Measurements from ENCODE around the gene PUS7L.

The PUS7L gene, protein sequence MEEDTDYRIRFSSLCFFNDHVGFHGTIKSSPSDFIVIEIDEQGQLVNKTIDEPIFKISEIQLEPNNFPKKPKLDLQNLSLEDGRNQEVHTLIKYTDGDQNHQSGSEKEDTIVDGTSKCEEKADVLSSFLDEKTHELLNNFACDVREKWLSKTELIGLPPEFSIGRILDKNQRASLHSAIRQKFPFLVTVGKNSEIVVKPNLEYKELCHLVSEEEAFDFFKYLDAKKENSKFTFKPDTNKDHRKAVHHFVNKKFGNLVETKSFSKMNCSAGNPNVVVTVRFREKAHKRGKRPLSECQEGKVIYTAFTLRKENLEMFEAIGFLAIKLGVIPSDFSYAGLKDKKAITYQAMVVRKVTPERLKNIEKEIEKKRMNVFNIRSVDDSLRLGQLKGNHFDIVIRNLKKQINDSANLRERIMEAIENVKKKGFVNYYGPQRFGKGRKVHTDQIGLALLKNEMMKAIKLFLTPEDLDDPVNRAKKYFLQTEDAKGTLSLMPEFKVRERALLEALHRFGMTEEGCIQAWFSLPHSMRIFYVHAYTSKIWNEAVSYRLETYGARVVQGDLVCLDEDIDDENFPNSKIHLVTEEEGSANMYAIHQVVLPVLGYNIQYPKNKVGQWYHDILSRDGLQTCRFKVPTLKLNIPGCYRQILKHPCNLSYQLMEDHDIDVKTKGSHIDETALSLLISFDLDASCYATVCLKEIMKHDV

DNA sequence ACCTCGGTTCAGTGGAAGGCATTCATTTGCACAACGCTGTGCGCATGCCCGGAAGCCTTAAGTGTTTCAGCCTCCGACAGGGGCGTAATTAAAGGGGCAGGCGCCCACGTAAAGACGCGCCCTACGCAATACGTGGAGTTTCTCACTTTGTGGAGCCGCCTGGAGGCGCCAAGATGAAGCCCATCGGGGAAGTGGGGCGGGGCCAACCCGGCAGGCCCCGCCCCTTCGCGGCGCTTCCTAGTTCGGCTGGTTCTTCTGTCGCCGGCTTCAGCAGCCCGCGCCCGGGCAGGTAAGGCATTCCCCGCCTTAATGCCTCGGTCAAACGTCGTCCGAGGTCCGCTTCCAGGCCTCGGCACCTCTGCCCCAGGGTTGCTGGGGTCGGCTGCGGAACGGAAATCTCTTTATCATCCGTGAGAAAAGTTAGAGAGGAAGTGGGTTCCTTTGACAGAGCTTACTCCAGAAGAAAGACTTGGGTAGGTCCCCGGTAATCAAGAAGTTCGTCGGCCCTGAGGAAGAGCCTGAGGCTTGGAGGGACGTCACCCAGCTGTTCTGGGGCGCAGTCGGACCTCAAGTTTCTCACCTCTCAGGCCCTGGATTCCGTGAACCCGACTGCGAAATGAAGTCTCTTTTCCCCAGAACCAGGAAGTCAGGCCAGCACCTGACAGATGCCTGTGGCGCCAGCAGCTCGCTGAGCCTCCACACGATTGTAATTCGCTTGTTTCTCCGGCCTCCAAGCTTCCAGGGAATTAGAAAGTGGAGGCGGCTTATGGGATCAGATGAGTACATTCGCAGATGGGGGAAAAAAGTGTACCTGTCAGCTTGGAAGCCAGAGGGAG is at the start of gene PUS7L, which contains the start of gene IRAK4:
Gene PUS7L (minus strand): TSS at position 63 of the 836 bp plus-strand sequence. CDS start 3,545 bp downstream, outside the sequence.
Gene IRAK4 (plus strand): TSS at position 224 of the 836 bp plus-strand sequence. CDS start 9,161 bp downstream, outside the sequence.
- peak; percentile 40 for TF ChIP-seq CTCF (IDR thresholded peaks at IDR 0.05; ENCODE audit: poor library complexity, severe bottlenecking)
- H3K4me1 ChIP-seq (ENCODE audit: insufficient read depth, poor library complexity, severe bottlenecking), result peaks cover 22% of the 10 kb centered on the region
- H3K9me3 ChIP-seq (ENCODE audit: severe bottlenecking), result no peaks in the 10 kb centered on the region
- peak within 1 kb of the TSS; percentile 69 for H3K27ac ChIP-seq (ENCODE audit: poor library complexity, severe bottlenecking)
- peak within 1 kb of the TSS; percentile 49 for H3K4me3 ChIP-seq (ENCODE audit: severe bottlenecking)
- ATAC-seq (ENCODE audit: low read depth) (peak; percentile 87), DNase-seq (ENCODE audit: low spot score) (peak; percentile 89)
- H3K36me3 ChIP-seq (ENCODE audit: low read depth), result peaks cover 11% of the 10 kb centered on the region
- H3K27me3 ChIP-seq (ENCODE audit: insufficient read depth, poor library complexity, severe bottlenecking), result no peaks in the 10 kb centered on the region

- DNase-seq (ENCODE audit: low spot score) (no peak), ATAC-seq (ENCODE audit: low read depth) (no peak)
- TF ChIP-seq CTCF (IDR thresholded peaks at IDR 0.05; ENCODE audit: poor library complexity, severe bottlenecking), result no peak
- Histone ChIP-seq H3K9me3 (ENCODE audit: severe bottlenecking) (no peaks in the 10 kb centered on the region), H3K4me3 (ENCODE audit: severe bottlenecking) (no peak overlapping the region), H3K27me3 (ENCODE audit: insufficient read depth, poor library complexity, severe bottlenecking) (no peaks in the 10 kb centered on the region), H3K36me3 (ENCODE audit: low read depth) (peaks cover 27% of the 10 kb centered on the region), H3K27ac (ENCODE audit: poor library complexity, severe bottlenecking) (no peak overlapping the region), H3K4me1 (ENCODE audit: insufficient read depth, poor library complexity, severe bottlenecking) (peaks cover 16% of the 10 kb centered on the region)
Observed at GRCh38 chr12:43807386-43807785, 48.8 kb upstream of the PUS7L start.

- no peak for TF ChIP-seq CTCF (IDR thresholded peaks at IDR 0.05; ENCODE audit: poor library complexity, severe bottlenecking)
- H3K36me3 ChIP-seq (ENCODE audit: low read depth), result peaks cover 34% of the 10 kb centered on the region
- no peaks in the 10 kb centered on the region for H3K27me3 ChIP-seq (ENCODE audit: insufficient read depth, poor library complexity, severe bottlenecking)
- peaks cover 12% of the 10 kb centered on the region for H3K4me1 ChIP-seq (ENCODE audit: insufficient read depth, poor library complexity, severe bottlenecking)
- peak overlapping the region; percentile 94 for H3K4me3 ChIP-seq (ENCODE audit: severe bottlenecking)
- no peaks in the 10 kb centered on the region for H3K9me3 ChIP-seq (ENCODE audit: severe bottlenecking)
- DNase-seq (ENCODE audit: low spot score) (no peak), ATAC-seq (ENCODE audit: low read depth) (no peak)
- H3K27ac ChIP-seq (ENCODE audit: poor library complexity, severe bottlenecking), result peak overlapping the region; percentile 75
Observed at GRCh38 chr12:43806737-43807072, 48.1 kb upstream of the PUS7L start.

DNA sequence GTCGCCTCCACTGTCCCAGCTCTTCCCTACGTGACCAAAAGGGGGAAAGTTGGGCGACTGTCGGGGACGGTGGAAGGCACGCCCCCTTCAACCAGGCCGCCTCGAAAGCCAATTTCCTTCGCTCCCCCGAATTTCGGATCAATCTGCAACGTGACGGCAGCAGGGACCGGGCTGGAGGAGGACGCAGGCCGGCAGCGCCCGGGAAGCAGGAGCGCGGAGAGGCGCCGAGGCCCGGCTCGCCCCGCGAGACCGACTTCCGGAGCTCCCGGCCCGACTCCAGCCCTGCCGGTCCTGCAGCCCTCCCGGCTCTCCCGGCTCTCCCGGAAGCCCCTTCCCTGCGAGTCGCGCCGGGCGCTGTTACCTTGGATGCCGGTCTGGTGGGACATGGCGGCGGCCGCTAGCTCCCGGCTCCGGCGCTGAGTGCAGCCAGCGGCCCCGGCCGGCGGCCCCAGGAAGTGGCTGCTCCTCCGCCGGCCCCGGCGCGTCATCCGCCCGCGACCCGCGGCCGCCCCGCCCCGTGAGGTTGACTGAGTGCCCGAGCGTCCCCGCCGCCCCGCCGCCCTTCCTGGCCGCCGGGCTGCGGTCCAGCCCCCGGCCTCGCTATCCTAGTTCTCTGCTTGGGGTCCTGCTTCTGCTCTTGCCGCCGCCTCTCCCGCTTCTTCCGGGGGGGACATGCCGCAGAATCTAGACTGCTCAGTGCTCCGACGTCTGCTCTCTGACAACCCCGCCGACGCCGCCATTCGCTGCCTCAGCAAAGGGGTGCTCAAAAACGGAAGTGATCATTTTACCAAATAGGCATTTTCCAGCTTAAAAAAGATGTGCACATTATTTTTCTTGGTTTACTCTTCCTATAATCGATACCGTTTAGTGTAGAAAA is 47.5 kb upstream of the PUS7L start, which contains the start of gene TWF1:
Gene TWF1 (minus strand): TSS at position 458 of the 877 bp plus-strand sequence. CDS start 72 bp downstream, at position 386.
- Histone ChIP-seq H3K9me3 (ENCODE audit: severe bottlenecking) (no peaks in the 10 kb centered on the region), H3K4me3 (ENCODE audit: severe bottlenecking) (peak within 1 kb of the TSS; percentile 94), H3K27ac (ENCODE audit: poor library complexity, severe bottlenecking) (peak within 1 kb of the TSS; percentile 75), H3K36me3 (ENCODE audit: low read depth) (peaks cover 40% of the 10 kb centered on the region), H3K27me3 (ENCODE audit: insufficient read depth, poor library complexity, severe bottlenecking) (no peaks in the 10 kb centered on the region), H3K4me1 (ENCODE audit: insufficient read depth, poor library complexity, severe bottlenecking) (peaks cover 12% of the 10 kb centered on the region)
- ATAC-seq (ENCODE audit: low read depth) (peak; percentile 95), DNase-seq (ENCODE audit: low spot score) (peak; percentile 73)
- TF ChIP-seq CTCF (IDR thresholded peaks at IDR 0.05; ENCODE audit: poor library complexity, severe bottlenecking), result peak; percentile 27
